NCI-H2196 (cell line): ENCODE data around the gene FXYD7.

Experiments
- DNase-seq: peaks from one replicate; lab custom pipeline; 2025; ENCODE audit not compliant: unreplicated experiment; lab: John Stamatoyannopoulos, UW

FXYD7 gene

DNA sequence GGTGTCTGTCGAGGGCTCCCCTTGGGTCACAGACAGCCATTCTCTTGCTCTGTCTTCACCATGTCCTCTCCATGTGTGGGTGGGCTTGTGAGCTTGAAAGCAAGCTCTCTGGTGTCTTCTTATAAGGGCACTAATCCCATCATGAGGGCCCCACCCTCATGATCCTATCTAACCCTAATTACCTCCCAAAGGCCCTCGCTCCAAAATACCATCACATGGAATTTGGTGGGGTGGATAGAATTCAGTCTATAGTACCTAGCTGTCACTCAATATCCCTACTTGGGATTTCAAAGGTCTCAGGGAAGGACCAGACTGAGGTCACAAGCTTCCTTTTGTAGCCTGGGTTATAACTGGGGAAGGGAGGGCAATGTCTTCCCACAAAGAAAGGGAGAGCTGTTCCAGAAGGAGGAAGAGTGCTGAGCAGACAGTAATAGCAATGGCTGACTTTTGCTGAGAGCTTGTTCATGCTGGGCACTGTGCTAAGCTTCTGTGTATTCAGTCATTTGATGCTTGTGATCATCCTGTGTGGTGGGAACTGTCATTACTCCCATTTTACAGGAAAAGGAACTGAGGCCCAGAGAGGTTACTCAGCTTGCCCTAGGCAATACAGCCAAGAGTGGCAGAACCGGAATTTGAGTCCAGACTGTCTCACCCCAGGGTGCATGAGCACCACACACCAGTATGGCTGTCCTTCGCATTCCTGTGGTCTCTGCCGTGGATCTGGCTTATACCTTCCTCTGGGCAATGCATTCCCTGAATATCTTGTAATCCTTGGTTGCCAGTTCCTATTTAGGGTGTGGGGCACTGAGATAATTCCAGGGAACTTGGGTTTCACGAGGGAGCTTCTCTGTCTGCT is 19.6 kb downstream of the FXYD7 start:
- no peak for DNase-seq

DNA sequence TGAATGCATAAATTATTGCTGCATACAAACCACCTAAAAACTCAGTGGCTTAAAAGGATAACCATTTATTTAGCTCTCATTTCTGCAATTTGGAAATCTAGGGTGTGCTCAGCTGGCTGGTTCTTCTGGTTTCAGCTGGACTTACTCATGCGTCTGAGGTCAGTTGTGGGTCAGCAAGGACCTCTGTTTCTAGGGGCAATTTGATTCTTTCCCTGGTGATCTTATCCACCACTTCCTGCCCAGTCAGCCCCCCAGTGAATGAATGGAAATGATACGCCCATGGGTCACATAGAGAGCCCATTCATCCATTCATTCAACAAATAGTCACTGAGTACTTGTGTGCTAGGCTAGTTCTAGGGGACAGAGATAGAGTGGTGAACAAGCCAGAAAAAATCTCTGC is 21.4 kb downstream of the FXYD7 start:
- no peak for DNase-seq

DNA sequence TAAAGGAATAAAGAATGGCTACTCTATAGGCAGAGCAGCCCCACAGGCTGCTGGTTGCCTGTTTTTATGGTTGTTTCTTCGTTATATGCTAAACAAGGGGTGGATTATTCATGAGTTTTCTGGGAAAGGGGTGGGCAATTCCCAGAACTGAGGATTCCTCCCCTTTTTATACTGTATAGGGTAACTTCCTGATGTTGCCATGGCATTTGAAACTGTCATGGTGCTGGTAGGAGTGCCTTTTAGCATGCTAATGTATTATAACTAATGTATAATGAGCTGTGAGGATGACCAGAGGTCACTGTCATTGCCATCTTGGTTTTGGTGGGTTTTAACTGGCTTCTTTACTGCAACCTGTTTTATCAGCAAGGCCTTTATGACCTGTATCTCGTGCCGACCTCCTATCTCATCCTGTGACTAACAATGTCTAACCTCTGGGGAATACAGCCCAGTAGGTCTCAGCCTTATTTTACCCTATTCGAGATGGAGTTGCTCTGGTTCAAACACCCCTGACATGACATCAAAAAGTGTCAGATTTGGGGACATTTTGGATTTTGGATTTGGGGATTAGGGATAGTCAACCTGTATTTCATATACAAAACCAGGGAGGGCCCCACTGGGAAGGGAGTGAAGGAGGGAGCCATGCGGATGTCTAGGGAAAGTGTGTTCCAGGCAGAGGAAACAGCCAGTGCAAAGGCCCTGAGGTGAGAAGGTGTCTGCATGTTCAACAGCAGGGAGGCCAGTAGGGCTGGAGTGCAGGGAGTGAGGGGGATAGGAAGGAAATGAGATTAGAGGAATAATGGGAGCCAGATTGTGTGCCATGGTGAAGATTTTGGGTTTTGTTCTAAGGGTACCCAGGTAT is 22.4 kb downstream of the FXYD7 start:
- no peak for DNase-seq

DNA sequence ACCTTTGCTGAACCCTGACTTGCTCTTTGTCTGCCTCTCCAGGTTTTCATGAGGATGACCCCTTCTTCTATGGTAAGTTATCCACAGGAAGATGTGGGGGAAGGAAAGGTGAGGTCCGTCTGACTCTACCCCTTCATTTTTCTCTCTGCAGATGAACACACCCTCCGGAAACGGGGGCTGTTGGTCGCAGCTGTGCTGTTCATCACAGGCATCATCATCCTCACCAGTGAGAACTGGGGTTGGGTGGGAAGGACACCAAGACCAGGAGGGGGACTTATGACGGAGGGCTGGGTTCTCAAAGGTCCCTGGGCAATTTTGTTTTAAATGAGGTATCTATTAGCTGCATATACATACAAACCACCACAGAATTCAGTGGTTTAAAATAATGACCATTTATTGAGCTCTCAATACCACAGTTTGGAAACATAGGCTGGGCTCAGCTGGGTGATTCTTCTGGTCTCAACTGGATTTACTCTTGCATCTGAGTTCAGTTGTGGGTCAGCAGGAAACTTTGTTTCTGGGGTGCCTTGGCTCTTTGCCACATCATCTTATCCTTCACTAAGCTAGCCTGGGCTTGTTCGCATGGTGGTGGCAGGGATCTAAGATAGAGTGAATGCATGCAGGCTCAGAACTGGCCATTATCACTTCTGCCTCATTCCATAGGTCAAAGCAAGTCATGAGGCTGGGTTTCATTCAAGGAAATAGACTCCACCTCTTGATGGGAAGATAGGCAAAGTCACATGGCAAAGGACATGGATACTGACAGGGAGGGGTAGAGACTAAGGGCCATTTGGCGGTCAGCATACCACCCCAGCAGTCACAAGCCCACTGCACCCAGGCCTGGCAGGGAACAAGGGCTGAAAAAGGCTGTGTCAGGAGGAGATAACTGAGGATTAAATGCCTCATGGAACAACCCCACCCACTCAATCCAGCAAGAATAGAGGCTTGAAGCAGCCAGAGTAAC is 23.3 kb downstream of the FXYD7 start:
- DNase-seq: no peak

DNA sequence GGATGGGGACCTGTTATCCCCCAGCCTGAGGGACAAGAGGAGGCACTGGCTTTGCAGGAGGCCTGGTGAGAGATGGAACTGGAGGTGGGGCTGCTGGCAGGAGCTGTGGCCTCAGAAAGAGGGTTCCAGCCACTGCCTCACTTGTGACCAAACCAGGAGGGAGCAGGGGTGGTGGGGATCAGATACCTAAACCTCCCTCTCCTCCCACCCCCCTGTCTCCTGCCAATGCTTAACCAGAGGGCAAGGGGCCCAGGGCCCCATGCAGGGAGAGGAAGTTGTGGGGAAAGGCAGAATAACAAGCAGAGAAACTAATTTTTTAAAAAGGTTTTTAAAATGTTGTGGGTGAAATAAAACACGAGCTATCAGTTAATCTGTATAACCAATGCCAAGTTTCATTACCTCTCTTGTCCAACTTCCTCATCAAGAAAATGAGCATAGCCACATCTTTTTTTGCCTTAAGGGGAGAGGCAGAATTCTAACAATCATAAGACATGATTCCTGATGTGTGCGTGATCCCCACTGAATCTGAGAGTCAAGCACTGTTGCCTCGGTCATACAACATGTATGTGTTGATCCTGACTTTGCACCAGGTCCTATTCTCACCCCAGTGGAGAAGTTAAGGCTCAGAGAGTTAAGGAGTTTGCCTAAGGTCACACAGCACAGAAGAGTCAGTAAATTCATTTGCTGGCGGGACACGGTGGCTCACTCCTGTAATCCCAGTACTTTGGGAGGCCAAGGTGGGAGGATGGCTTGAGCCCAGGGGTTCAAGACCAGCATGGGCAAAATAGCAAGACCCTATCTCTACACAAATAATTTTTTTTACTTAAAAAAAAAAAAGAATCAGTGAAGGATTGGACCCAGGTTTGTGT is 24.4 kb downstream of the FXYD7 start:
- no peak for DNase-seq

DNA sequence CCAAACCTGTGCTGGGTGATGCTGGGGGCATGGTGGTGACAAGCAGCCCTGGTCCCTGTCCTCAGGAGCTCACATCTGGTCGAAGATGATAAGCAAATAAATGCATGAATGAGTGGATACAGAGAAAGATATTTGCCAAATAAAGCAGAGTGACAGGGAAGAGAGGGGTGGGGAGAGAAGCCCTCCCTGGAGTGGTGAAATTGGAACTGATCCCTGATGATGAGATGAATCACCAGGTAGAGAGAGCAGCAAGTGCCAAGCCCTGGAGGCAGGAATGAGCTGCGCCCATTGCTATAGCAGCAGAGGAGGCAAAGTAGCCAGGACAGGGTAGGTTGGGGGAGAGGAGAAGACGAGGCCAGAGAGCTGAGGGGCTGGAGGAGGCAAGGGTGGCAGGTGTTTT is 25.1 kb downstream of the FXYD7 start:
- DNase-seq: peak; percentile 27

DNA sequence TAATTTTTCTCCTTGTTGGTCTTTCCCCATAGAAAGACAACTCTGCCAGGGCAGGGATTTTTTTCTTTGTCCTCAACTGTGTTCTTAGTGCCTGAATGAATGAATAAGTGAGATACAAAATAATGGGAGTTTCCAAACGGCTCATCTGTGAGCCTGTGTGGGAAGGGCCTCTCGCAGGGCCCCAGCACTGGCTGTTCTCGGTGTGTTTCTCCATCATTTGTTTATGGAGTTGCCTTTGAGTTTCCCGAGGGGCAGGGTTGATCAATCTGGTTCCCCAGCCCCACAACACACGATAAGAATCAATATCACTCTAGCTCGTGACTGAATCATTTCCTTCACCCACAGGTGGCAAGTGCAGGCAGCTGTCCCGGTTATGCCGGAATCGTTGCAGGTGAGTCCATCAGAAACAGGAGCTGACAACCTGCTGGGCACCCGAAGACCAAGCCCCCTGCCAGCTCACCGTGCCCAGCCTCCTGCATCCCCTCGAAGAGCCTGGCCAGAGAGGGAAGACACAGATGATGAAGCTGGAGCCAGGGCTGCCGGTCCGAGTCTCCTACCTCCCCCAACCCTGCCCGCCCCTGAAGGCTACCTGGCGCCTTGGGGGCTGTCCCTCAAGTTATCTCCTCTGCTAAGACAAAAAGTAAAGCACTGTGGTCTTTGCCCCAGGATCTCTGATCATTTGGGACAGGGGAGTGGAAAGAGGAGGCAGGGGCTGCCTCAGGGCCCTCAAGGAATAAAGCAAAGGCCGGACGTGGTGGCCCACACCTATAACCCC is 26.4 kb downstream of the FXYD7 start:
- DNase-seq: no peak

DNA sequence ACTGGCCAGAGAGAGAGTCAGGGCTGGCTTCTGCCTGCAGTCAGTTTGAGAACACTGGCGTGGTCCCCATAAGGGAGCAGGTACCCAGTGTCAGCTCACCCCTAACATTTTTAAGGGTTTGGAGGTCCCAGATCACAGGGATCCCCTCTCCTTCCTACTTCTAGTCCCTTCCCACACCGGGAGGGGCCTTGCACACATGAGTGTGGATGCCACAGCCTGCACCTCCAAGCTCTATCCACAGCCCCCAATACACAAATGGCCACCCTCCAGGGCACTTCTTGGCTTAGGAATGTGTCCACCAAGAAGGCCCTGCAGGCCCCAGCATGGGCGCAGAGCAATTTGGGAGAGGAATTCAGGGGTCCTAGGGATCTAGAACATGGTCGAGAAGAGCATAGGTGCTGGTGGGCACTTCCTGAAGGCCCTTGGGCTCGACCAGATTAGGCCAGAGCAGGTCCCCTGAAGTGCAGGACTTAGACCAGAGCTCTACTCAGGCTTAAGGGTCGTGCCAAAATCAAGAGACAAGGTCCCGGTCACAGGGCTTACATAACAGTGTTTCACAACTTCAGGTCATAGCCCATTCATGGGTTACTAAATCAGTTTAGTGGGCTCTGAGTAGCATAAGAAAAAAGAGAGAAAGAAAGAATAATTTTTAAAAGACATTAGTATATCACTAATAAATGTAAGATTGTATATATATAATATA is 27.5 kb downstream of the FXYD7 start:
- no peak for DNase-seq

DNA sequence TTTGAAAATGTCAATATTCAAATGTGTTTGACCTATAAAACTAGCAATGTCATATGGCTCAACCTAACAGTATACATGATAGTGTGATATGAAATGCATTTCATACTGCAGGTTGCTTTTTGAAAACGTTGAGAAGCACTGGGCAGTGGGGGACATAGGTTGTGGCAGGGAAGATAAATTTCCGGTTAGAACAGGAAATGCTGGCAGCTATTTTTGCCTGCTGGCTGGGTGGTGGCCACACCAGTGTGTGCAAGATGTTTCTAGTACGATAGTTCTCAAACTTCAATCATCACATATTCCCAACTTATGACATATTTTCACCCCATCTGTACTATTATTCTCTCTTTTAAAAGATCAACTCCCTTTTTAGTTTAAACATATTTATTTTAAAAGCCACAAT is 28.7 kb downstream of the FXYD7 start:
- no peak for DNase-seq

DNA sequence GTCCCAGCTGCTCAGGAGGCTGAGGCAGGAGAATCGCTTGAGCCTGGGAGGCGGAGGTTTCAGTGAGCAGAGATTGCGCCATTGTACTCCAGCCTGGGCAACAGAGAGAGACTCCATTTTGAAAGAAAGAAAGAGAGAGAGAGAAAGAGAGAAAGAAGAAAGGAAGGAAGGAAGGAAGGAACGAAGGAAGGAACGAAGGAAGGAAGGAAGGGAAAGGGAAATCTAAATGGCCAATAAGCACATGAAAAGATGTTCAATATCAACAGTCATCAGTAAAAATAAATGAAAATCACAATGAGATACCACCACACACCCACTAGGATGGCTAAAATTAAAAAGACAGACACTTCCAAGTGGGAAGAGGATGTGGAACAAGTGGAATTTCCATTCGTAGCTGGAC is 31.2 kb downstream of the FXYD7 start:
- no peak for DNase-seq

DNA sequence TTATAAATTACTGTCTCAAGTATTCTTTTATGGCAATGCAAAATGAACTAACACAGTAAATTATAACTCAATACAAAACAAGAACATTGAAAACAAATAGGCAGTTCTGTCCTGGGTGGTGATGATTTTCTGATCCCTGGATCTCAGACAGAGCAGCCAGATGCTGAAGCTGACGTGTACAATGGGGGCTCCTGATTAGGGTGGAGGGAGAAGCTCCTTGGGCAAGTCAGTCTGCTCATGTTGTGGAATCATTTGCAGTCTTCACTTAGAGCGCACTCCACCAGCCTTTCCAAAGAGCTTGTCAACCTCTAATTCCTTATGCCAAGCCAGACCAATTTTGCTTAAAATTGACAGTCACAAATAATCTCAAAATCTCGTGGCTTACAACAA is 33.1 kb downstream of the FXYD7 start:
- DNase-seq: no peak

DNA sequence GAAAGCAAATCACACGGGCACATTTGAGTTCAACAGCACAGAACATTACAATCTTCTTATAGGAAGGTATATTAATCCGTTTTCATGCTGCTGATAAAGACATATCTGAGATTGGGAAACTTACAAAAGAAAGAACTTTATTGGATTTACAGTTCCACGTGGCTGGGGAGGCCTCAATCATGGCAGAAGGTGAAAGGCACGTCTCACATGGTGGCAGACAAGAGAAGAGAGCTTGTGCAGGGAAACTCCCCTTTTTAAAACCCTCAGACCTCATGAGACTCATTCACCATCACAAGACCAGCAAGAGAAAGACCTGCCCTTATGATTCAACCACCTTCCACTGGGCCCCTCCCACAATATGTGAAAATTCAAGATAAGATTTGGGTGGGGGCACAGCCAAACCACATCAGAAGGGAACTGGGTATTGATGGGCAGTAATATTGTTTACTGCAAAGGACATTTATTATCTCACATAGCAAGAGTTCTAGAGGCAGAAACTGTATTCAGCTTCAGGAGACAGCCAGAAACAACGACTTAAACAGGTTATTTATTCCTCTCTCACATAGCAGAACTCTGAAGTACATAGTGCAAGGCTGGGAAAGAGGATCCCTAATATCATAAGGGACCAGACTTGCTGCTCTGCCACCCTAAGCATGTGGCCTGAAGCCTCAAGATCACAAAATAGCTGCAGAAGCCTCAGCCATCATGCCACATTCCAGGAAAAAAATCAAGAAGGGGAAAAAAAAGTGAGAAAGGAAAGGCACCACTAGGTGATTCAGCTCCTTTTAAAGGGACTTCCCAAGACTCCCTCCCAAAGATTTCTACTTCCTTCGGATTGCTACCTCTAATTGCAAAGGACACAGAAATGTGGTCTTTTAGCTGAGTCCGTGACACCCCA is 34.6 kb downstream of the FXYD7 start:
- DNase-seq: no peak

DNA sequence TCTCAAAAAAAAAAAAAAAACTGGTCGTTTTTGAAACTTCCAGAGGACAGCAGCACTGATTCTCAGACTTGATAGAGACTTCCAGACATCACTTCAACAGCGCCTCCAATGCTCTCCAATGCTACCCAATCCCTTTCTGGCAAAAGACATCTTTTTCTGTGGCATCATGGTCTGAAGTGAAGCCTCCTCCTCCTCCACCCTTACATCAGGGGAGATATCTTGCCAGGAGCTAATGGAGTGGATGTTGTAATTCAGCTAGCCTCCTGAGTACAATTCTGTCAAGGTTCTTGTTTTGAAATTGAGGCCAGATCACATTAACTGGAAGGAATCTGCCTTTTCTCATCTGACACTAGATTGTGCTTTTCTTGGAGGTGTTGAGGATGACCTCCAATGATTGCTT is 35.6 kb downstream of the FXYD7 start:
- no peak for DNase-seq

DNA sequence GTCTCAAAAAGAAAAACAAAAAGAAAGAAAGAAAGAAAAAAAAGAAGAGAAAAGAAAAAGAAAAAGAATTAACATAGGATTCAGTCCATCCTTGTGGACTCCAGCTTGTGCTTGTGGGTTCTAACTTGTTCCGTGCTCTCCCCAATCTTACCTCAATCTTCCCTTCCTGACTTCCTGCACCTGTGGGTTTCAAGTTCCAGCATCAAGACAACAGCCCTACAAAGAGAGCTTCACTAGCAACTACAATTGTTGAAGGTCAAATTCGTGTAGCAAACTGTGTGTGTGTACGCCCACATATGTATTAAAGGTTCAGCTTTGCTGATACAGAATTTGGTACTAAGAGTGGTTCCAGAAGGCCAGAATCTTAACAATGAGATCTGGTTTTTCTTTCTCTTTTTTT is 36.8 kb downstream of the FXYD7 start:
- no peak for DNase-seq

DNA sequence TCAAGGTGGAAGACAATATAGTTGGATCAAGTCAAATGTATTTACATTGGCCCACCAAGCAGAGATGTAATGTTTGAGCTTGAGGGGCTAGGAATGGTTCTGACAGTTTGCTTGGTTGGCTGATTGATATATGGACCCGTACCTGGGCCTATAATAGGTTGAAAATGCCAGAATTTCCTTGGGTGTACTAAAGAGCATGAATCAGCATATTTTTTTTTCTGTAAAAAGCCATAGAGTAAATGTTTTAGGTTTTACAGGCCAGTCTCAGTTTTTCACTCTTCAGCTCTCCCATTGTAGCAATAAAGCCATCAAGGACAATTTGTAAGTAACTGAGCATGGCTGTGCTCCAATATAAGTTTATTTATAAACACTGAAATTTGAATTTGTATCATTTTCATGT is 38.3 kb downstream of the FXYD7 start:
- no peak for DNase-seq

DNA sequence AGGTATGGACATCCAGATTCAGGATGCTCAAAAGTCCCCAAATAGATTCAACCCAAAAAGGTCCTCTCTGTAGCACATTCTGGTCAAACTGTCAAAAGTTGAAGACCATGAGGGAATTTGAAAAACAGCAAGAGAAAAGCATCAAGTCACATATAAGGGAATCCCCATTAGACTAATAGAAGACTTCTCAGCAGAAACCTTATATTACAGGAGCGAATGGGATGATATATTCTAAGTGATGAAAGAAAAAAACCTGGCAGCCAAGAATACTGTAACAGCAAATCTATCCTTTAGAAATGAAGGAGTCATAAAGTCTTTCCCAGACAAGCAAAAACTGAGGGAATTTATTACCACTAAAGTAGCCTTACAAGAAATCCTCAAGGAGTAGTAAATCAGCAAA is 41.2 kb downstream of the FXYD7 start:
- no peak for DNase-seq

DNA sequence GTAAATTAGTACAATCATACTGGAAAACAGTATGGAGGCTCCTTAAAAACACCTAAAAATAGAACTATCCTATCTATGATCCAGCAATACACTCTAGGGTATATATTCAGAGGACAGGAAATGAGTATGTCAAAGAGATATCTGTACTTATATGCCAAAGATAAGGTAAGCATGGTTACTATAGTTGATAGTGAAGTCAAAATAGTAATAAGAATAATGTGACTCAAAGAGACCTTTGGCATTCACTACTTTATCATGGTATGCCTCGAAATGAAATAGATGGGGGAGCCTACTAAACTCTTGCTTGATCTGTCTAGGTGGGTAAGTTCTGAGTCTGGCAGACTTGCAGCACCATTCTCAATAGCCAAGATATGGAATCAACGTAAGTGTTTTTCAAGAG is 41.8 kb downstream of the FXYD7 start:
- no peak for DNase-seq
